AG08395 (cell line): ENCODE measurements around the gene RNF169.
"Not testable (repeated sequence)": the region's sequence is repeated elsewhere in the genome, so short reads cannot be mapped to it uniquely, and the experiment has no call there.

Experiments
- DNase-seq: peaks from one replicate; pipeline ENCODE4 v3.0.0; 2012; ENCODE audit warnings: mixed read lengths, low spot score

Gene RNF169

GRCh38 chr11:74824285-74824982, 75.8 kb downstream of the RNF169 start:
- no peak for DNase-seq

DNA sequence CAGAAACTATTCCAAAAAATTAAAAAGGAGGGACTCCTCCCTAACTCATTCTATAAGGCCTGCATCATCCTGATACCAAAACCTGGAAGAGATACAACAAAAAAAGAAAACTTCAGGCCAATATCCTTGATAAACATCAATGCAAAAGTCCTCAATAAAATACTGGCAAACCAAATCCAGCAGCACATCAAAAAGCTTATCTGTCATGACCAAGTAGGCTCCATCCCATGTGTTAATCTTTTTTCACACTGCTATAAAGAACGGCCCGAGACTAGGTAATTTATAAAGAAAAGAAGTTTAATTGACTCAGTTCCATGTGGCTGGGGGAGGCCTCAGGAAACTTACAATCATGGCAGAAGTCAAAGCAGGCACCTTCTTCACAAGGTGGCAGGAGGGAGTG, 76.9 kb downstream of the RNF169 start:
- DNase-seq = not testable (repeated sequence)

- DNase-seq = no peak
Observed at GRCh38 chr11:74826901-74827300, 78.3 kb downstream of the RNF169 start.

DNA sequence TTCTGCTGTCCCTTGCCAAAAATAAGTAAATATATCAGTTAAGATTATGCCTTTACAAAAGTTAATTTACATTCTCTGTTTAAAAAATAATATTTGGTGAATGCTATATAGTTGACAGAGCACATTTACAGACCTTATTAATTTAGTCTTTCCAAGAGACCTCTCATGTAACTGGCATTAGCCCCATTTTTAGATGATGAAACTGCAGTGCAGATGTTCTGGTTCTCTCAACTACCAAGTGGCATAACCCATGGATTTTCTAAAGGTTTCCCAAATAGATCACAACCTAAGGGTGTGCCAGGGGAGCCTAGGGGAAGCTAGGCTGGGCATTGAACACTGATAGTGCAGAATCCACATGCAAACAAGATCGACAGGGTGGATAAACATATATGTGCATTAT, 88.5 kb downstream of the RNF169 start:
- DNase-seq = no peak

- no peak for DNase-seq
Observed at GRCh38 chr11:74838188-74838587, 89.5 kb downstream of the RNF169 start.

GRCh38 chr11:74839446-74839845, 90.8 kb downstream of the RNF169 start:
- DNase-seq = no peak

GRCh38 chr11:74839971-74840370, 91.3 kb downstream of the RNF169 start:
- no peak for DNase-seq

- DNase-seq = no peak
Observed at GRCh38 chr11:74840486-74840885, 91.8 kb downstream of the RNF169 start.

- no peak for DNase-seq
Observed at GRCh38 chr11:74842967-74843366, 94.3 kb downstream of the RNF169 start.

GRCh38 chr11:74844072-74844471, 95.4 kb downstream of the RNF169 start:
- no peak for DNase-seq

DNA sequence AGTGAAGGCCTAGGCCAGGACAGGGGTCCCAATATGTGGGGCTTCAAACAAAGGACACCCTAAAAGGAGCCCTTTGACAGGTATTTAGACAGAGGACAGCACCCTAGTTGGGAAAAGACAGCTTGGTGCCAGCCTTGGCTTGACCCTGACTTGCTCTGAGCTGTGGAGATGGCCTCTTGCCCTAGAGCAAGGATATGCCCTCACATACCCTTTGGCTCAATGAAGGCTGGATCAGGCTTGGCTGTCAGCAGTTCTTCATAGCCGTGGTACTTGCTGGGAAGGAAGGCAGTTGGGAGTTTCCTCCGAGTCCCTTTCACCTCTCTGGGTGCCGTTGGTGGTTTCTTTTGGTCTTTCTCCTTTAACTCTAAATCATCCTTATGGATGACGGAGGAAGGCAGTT, 96.2 kb downstream of the RNF169 start:
- DNase-seq = no peak

GRCh38 chr11:74845978-74846517, 97.4 kb downstream of the RNF169 start:
- DNase-seq = no peak

DNA sequence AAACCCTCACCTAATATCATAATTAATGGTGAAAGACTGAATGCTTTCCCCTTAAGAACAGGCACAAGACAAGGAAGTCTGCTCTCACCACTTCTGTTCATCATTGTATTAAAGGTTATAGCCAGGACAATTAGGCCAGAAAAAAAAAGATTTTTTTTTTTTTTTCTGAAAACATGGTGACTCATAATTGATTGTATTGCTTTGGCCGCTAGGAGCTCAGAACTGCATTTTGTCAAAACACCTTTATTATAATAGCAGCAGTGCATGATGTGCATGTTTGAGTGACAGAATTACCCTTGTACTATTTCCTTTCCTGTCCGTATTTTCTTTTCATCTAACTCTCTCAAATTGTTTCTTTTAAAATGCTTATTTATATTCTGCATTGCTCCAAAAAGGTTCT, 98.1 kb downstream of the RNF169 start:
- no peak for DNase-seq

GRCh38 chr11:74847395-74847794, 98.7 kb downstream of the RNF169 start:
- DNase-seq = no peak

DNA sequence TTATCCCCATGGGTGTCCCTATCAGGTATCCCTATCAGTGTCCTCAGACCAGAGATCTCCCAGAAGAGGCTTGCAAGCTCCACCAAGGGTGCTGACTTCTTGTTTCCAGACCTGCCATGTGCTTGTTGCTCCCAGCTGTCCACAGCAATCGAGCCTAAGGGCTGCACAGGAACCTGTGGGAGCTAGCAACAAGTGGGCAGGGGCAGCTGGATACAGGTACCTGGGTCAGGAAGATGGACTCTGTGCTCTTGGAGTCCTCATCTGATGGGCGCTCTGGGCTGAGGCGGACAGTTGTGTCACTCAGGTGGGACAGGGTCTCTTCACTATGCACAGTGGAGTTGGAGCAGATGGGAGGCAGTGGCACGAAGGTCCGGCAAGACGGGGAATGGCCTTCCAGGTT, 99.2 kb downstream of the RNF169 start:
- no peak for DNase-seq

- peak; percentile 87 for DNase-seq
Observed at GRCh38 chr11:74849525-74850391, 101.1 kb downstream of the RNF169 start.

DNA sequence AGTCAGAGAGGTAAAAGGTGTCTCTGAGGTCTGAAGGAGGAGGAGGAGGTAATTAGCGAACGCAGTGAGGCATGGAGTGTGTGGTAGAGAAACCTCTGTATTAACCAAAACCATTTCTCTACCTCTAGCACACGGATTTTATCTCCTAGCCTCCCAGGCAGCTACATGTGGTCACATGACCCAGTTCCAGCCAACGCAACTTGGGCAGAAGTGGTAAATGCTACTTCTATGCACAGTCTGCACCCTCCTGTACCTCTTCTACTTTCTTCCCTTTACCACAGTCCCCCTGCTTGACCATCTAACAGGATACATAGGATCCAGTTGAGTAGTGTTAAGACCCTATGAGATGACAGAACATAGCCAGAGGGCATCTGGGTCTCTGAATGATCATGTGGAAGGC, 104.6 kb downstream of the RNF169 start:
- DNase-seq = no peak

DNA sequence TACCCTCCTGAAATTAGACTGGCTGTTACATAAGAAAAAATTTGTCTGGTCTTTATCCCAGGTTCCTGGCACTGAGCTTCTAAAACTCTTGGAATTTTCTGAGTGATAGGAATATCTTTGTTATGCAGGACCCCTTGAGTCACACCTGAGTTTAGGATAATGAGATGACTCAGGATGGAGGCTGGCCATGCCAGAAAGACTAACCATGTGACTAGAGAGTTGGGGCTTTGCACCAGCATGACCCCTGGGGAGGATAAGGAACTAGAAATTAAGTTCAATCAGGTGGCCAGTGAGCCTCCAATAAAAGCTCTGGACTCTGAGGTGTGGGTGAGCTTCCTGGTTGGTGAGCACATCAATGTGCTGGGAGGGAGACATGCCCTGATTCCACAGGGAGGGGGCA, 112.1 kb downstream of the RNF169 start:
- DNase-seq = no peak

DNA sequence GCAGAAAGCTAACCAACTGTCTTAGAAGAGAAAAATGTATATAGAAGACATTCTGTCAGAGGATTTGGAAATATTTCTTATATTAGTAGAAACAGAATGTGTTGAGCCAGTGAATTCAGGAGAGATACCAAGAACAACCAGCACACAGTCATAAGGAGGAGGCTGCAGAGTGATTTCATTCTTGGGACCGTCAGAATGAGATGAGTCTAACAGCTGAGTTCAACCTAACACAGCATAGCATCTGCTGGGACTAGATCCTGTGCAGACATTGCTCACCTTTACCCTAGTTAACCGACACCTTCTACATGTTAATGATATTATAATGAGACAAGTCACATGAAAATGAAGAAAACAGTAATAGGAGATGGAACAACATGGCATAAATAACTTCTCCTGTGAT, 114.8 kb downstream of the RNF169 start:
- DNase-seq = no peak

- no peak for DNase-seq
Observed at GRCh38 chr11:74866557-74866956, 117.9 kb downstream of the RNF169 start.

DNA sequence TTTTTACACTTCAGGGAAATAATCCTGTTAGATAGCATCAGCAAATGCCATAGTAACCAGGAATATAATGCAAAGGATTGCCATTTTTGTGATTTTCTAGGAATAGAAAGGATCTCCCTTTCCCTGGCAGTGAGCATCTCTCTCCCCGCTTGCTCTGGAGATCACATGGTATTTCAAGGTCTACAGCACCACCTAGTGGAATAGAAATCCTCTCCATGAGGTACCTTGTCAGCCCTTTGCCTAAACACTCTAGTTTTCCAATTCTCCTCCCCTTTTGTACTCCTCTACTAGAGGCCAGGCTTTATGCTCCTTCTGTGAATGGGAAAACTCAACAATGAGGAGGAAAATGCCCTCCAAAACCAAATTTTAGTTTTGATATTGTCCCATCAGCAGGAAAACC, 121.8 kb downstream of the RNF169 start:
- peak; percentile 53 for DNase-seq

- no peak for DNase-seq
Observed at GRCh38 chr11:74871037-74871436, 122.4 kb downstream of the RNF169 start.

- no peak for DNase-seq
Observed at GRCh38 chr11:74877132-74877531, 128.5 kb downstream of the RNF169 start.
